Activated naive CD4-positive, alpha-beta T cell treated with anti-CD3 and anti-CD28 coated beads, Interleukin-2, amount 50 U/mL, for 24 hours (primary cell): ENCODE results near the gene ZNF410.
"Not testable (repeated sequence)": the region's sequence is repeated elsewhere in the genome, so short reads cannot be mapped to it uniquely, and the experiment has no call there.

Experiments
- H3K27ac Mint-ChIP-seq: one replicate; pipeline ENCODE4 v1.8.0; 2021; ENCODE audit warnings: mild to moderate bottlenecking, mixed read lengths
- H3K27me3 Mint-ChIP-seq: one replicate; pipeline ENCODE4 v1.8.0; 2021; ENCODE audit warnings: mixed read lengths
- H3K36me3 Mint-ChIP-seq: one replicate; pipeline ENCODE4 v1.8.0; 2021; ENCODE audit warnings: mixed read lengths
- H3K4me1 Mint-ChIP-seq: one replicate; pipeline ENCODE4 v1.8.0; 2021; ENCODE audit warnings: mixed read lengths
- H3K4me3 Mint-ChIP-seq: one replicate; pipeline ENCODE4 v1.8.0; 2021; ENCODE audit warnings: mild to moderate bottlenecking, mixed read lengths
- H3K9me3 Mint-ChIP-seq: one replicate; pipeline ENCODE4 v1.8.0; 2021; ENCODE audit warnings: mixed read lengths

The ZNF410 gene

GRCh38 chr14:73916324-73916723, 29.7 kb downstream of the ZNF410 start:
- Mint-ChIP-seq H3K27ac (no peak overlapping the region), H3K36me3 (peaks cover 22% of the 10 kb centered on the region), H3K9me3 (no peaks in the 10 kb centered on the region), H3K4me3 (no peak overlapping the region), H3K4me1 (peaks cover under 1% of the 10 kb centered on the region), H3K27me3 (no peaks in the 10 kb centered on the region)

GRCh38 chr14:73919457-73919856, 32.8 kb downstream of the ZNF410 start:
- H3K4me1 Mint-ChIP-seq, H3K27me3 Mint-ChIP-seq, H3K9me3 Mint-ChIP-seq, H3K4me3 Mint-ChIP-seq, H3K27ac Mint-ChIP-seq, H3K36me3 Mint-ChIP-seq: not testable (repeated sequence)

GRCh38 chr14:73924337-73924736, 37.7 kb downstream of the ZNF410 start:
- Mint-ChIP-seq H3K36me3 (peaks cover 17% of the 10 kb centered on the region), H3K27me3 (no peaks in the 10 kb centered on the region), H3K27ac (no peak overlapping the region), H3K9me3 (no peaks in the 10 kb centered on the region), H3K4me1 (peaks cover 7% of the 10 kb centered on the region), H3K4me3 (no peak overlapping the region)

DNA sequence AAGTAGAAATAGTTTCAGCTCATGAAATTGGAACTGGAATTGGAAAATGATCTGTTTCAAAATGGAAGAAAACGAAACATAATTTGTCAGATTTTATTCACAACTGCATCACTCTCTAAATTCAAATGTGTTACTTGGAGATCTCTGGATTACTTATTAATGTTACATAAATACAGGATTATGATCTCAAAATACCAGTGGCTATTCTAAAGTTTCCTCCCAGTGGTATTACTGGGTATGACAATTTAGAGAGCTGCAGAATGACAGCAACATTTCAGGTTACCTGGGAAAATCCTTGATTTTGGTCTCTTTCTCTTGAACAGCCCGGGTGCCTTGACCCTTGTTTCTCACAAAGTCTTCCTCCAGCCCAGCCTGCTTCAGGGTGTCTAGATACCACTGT, 49.0 kb downstream of the ZNF410 start:
- no peaks in the 10 kb centered on the region for H3K9me3 Mint-ChIP-seq
- H3K4me1 Mint-ChIP-seq = peaks cover 10% of the 10 kb centered on the region
- no peaks in the 10 kb centered on the region for H3K27me3 Mint-ChIP-seq
- no peak overlapping the region for H3K4me3 Mint-ChIP-seq
- H3K36me3 Mint-ChIP-seq = peaks cover 8% of the 10 kb centered on the region
- no peak overlapping the region for H3K27ac Mint-ChIP-seq

DNA sequence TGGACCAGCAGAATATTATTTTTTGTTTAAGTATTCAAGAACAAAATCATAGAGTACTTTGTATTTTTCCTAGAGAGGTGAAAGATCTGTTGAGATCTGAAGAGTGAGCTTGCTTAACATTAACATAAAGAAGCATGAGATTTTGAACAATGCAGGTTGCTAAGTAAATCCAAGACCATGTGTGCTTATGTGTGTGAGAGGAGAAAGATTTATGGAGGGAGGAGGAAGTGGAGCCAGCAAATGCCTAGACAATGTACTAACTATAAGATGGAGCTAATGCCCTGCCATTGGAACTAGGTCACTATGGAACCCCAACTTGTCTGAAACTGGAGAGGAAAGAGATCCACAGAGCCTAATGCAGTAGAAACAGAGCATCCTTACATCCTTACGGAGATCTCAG, 49.9 kb downstream of the ZNF410 start:
- H3K4me3 Mint-ChIP-seq = no peak overlapping the region
- peaks cover 2% of the 10 kb centered on the region for H3K4me1 Mint-ChIP-seq
- no peak overlapping the region for H3K27ac Mint-ChIP-seq
- H3K27me3 Mint-ChIP-seq = no peaks in the 10 kb centered on the region
- no peaks in the 10 kb centered on the region for H3K9me3 Mint-ChIP-seq
- peaks cover 3% of the 10 kb centered on the region for H3K36me3 Mint-ChIP-seq

GRCh38 chr14:73937012-73937411, 50.4 kb downstream of the ZNF410 start:
- peaks cover 2% of the 10 kb centered on the region for H3K36me3 Mint-ChIP-seq
- no peaks in the 10 kb centered on the region for H3K9me3 Mint-ChIP-seq
- H3K27me3 Mint-ChIP-seq = no peaks in the 10 kb centered on the region
- H3K4me1 Mint-ChIP-seq = no peaks in the 10 kb centered on the region
- no peak overlapping the region for H3K4me3 Mint-ChIP-seq
- H3K27ac Mint-ChIP-seq = no peak overlapping the region

DNA sequence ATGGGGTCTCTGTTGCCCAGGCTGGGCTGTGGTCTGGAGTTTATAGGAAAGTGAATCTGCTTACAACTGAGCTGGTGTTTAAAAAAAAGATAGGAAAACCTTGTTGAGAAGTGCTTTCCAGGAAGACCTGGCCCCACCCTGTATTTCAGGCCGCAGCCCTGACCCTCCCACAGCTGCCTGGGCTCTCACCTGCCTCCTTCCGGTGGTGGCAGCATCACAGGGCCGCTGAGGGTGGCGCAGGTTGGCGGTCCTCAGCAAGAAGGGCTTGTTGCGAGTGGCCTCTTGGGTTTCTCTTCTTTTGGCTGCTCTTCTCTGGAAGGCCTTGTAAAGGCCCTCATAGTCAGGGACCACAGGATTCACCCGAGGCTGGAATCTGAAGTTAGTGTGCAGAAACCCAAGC, 55.5 kb downstream of the ZNF410 start:
- Mint-ChIP-seq H3K9me3 (no peaks in the 10 kb centered on the region), H3K27ac (no peak overlapping the region), H3K4me1 (no peaks in the 10 kb centered on the region), H3K27me3 (no peaks in the 10 kb centered on the region), H3K36me3 (peaks cover 3% of the 10 kb centered on the region), H3K4me3 (no peak overlapping the region)

DNA sequence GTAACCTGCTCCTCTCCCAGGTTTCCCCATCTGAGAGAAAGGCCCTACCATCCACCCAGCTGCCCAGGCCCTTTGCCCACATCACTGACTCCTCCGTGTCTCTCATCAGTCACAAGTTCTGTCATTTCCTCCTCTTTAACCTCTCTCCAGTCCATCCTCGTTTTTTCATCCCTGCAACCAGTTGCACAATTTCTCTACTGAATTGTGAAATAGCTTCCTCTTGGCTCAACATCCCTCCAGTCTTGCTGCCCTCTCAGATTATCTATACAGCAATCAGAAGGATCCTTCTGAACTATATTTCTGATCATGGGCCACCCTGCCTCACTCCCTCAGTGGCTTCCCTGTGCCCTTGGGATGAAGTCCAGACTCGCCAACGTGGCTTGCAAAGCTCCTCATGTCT, 56.4 kb downstream of the ZNF410 start:
- Mint-ChIP-seq H3K4me3 (no peak overlapping the region), H3K27ac (no peak overlapping the region), H3K27me3 (no peaks in the 10 kb centered on the region), H3K4me1 (no peaks in the 10 kb centered on the region), H3K36me3 (peaks cover 3% of the 10 kb centered on the region), H3K9me3 (no peaks in the 10 kb centered on the region)

GRCh38 chr14:73944432-73945158, 57.9 kb downstream of the ZNF410 start:
- no peak overlapping the region for H3K27ac Mint-ChIP-seq
- no peaks in the 10 kb centered on the region for H3K4me1 Mint-ChIP-seq
- H3K4me3 Mint-ChIP-seq = no peak overlapping the region
- no peaks in the 10 kb centered on the region for H3K27me3 Mint-ChIP-seq
- H3K9me3 Mint-ChIP-seq = no peaks in the 10 kb centered on the region
- peaks cover 3% of the 10 kb centered on the region for H3K36me3 Mint-ChIP-seq

- no peaks in the 10 kb centered on the region for H3K4me1 Mint-ChIP-seq
- H3K4me3 Mint-ChIP-seq = no peak overlapping the region
- peaks cover 3% of the 10 kb centered on the region for H3K36me3 Mint-ChIP-seq
- H3K27ac Mint-ChIP-seq = no peak overlapping the region
- H3K9me3 Mint-ChIP-seq = no peaks in the 10 kb centered on the region
- no peaks in the 10 kb centered on the region for H3K27me3 Mint-ChIP-seq
Observed at GRCh38 chr14:73945159-73945670, 58.6 kb downstream of the ZNF410 start.

- H3K9me3 Mint-ChIP-seq = no peaks in the 10 kb centered on the region
- H3K27ac Mint-ChIP-seq = peak within 1 kb of the TSS; percentile 86
- H3K36me3 Mint-ChIP-seq = peaks cover 3% of the 10 kb centered on the region
- H3K4me3 Mint-ChIP-seq = peak within 1 kb of the TSS; percentile 95
- H3K27me3 Mint-ChIP-seq = no peaks in the 10 kb centered on the region
- peaks cover 11% of the 10 kb centered on the region for H3K4me1 Mint-ChIP-seq
Observed at GRCh38 chr14:73949752-73950734, 63.4 kb downstream of the ZNF410 start, which contains the start of the genes COQ6 and FAM161B. Gene COQ6, plus strand, starts transcription at chr14:73950302. Its CDS starts 31 bp downstream, at chr14:73950333. Gene FAM161B, minus strand, starts transcription at chr14:73950094. Its CDS starts 68 bp downstream, at chr14:73950026.

GRCh38 chr14:73953731-73954130, 67.1 kb downstream of the ZNF410 start:
- Mint-ChIP-seq H3K27me3 (no peaks in the 10 kb centered on the region), H3K36me3 (peaks cover 5% of the 10 kb centered on the region), H3K27ac (peak overlapping the region; percentile 6), H3K9me3 (no peaks in the 10 kb centered on the region), H3K4me1 (peaks cover 11% of the 10 kb centered on the region), H3K4me3 (no peak overlapping the region)

DNA sequence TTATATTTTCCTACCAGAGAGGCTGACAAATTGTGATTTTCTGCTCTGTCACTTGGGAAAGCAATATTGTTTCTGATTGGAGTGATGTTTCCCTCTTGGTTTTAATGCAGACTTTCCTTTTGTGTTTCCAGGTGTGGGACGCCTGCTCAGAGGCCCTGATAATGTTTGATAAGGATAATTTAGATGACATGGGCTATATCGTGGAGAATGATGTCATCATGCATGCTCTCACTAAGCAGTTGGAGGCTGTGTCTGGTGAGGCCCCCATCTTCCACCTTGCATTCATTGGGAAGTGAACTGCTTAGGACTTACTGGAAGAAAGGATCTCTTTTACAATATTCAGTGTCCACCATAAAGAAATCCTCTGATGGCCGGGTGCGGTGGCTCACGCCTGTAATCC, 69.0 kb downstream of the ZNF410 start:
- H3K36me3 Mint-ChIP-seq = peaks cover 8% of the 10 kb centered on the region
- H3K4me1 Mint-ChIP-seq = peaks cover 10% of the 10 kb centered on the region
- no peaks in the 10 kb centered on the region for H3K9me3 Mint-ChIP-seq
- no peak overlapping the region for H3K4me3 Mint-ChIP-seq
- H3K27me3 Mint-ChIP-seq = no peaks in the 10 kb centered on the region
- no peak overlapping the region for H3K27ac Mint-ChIP-seq

- Mint-ChIP-seq H3K36me3 (peaks cover 15% of the 10 kb centered on the region), H3K4me1 (no peaks in the 10 kb centered on the region), H3K4me3 (no peak overlapping the region), H3K27ac (no peak overlapping the region), H3K9me3 (no peaks in the 10 kb centered on the region), H3K27me3 (no peaks in the 10 kb centered on the region)
Observed at GRCh38 chr14:73958591-73958990, 71.9 kb downstream of the ZNF410 start.

GRCh38 chr14:73961192-73961591, 74.5 kb downstream of the ZNF410 start:
- peaks cover 15% of the 10 kb centered on the region for H3K36me3 Mint-ChIP-seq
- no peaks in the 10 kb centered on the region for H3K9me3 Mint-ChIP-seq
- no peak overlapping the region for H3K27ac Mint-ChIP-seq
- no peaks in the 10 kb centered on the region for H3K4me1 Mint-ChIP-seq
- H3K4me3 Mint-ChIP-seq = no peak overlapping the region
- no peaks in the 10 kb centered on the region for H3K27me3 Mint-ChIP-seq

GRCh38 chr14:73965216-73965615, 78.6 kb downstream of the ZNF410 start:
- Mint-ChIP-seq H3K36me3 (peaks cover 14% of the 10 kb centered on the region), H3K27ac (no peak overlapping the region), H3K4me3 (no peak overlapping the region), H3K9me3 (no peaks in the 10 kb centered on the region), H3K4me1 (no peaks in the 10 kb centered on the region), H3K27me3 (no peaks in the 10 kb centered on the region)
